ENCODE measurements around the gene RHPN2.

DNA sequence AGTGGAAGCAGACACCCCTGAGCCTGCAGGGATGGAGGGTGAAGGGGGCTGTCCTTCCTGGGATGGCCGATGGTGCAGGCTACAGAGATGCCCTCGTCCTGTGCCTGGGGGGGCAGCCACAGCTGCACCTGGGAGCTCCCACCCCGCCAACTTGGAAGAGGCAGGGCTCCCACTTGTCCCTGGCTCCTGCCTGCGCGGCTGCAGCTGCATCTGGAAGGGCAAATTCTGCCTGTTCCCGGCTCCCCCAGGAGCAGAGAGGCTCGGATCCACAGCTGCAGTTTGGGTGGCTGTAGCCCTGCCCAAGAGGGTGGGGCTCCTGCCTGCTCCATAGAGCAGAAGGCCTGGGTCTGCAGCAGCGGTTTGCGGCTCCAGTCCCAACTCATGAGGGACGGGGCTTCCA is 95.1 kb downstream of the RHPN2 start:
- TF ChIP-seq SNAI2 (CRISPR knock-in tag; IDR thresholded peaks at IDR 0.05): no peak
- TF ChIP-seq, protein P1, sequence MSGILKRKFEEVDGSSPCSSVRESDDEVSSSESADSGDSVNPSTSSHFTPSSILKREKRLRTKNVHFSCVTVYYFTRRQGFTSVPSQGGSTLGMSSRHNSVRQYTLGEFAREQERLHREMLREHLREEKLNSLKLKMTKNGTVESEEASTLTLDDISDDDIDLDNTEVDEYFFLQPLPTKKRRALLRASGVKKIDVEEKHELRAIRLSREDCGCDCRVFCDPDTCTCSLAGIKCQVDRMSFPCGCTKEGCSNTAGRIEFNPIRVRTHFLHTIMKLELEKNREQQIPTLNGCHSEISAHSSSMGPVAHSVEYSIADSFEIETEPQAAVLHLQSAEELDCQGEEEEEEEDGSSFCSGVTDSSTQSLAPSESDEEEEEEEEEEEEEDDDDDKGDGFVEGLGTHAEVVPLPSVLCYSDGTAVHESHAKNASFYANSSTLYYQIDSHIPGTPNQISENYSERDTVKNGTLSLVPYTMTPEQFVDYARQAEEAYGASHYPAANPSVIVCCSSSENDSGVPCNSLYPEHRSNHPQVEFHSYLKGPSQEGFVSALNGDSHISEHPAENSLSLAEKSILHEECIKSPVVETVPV (CRISPR knock-in tag; IDR thresholded peaks at IDR 0.05): no peak
- no peak for TF ChIP-seq ZNF565 (CRISPR knock-in tag; conservative IDR thresholded peaks at IDR 0.05; ENCODE audit: low read depth)
- no peak for TF ChIP-seq ZNF8 (CRISPR knock-in tag; IDR thresholded peaks at IDR 0.05)
- no peak for TF ChIP-seq ZNF70 (CRISPR knock-in tag; IDR thresholded peaks at IDR 0.05)
- no peak for TF ChIP-seq OSR1 (CRISPR knock-in tag; IDR thresholded peaks at IDR 0.05)
- TF ChIP-seq, protein P2, sequence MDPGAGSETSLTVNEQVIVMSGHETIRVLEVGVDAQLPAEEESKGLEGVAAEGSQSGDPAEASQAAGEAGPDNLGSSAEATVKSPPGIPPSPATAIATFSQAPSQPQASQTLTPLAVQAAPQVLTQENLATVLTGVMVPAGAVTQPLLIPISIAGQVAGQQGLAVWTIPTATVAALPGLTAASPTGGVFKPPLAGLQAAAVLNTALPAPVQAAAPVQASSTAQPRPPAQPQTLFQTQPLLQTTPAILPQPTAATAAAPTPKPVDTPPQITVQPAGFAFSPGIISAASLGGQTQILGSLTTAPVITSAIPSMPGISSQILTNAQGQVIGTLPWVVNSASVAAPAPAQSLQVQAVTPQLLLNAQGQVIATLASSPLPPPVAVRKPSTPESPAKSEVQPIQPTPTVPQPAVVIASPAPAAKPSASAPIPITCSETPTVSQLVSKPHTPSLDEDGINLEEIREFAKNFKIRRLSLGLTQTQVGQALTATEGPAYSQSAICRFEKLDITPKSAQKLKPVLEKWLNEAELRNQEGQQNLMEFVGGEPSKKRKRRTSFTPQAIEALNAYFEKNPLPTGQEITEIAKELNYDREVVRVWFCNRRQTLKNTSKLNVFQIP (CRISPR knock-in tag; IDR thresholded peaks at IDR 0.05; ENCODE audit: borderline replicate concordance, low read depth): no peak
- TF ChIP-seq, protein P3, sequence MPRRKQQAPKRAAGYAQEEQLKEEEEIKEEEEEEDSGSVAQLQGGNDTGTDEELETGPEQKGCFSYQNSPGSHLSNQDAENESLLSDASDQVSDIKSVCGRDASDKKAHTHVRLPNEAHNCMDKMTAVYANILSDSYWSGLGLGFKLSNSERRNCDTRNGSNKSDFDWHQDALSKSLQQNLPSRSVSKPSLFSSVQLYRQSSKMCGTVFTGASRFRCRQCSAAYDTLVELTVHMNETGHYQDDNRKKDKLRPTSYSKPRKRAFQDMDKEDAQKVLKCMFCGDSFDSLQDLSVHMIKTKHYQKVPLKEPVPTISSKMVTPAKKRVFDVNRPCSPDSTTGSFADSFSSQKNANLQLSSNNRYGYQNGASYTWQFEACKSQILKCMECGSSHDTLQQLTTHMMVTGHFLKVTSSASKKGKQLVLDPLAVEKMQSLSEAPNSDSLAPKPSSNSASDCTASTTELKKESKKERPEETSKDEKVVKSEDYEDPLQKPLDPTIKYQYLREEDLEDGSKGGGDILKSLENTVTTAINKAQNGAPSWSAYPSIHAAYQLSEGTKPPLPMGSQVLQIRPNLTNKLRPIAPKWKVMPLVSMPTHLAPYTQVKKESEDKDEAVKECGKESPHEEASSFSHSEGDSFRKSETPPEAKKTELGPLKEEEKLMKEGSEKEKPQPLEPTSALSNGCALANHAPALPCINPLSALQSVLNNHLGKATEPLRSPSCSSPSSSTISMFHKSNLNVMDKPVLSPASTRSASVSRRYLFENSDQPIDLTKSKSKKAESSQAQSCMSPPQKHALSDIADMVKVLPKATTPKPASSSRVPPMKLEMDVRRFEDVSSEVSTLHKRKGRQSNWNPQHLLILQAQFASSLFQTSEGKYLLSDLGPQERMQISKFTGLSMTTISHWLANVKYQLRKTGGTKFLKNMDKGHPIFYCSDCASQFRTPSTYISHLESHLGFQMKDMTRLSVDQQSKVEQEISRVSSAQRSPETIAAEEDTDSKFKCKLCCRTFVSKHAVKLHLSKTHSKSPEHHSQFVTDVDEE (CRISPR knock-in tag; IDR thresholded peaks at IDR 0.05): no peak

Data from SK-N-SH treated with all-trans-retinoic acid at 6 μM for 48 hours (cell line).